Keratinocyte (primary cell): ENCODE results near the gene USP53. TPM values are rescaled to one million over a fixed set of nuclear protein-coding genes. Genes with fewer than 3 reads are reported as not detected.

Experiments used
- DNase-seq: peaks from one replicate; pipeline ENCODE4 v3.0.0-alpha.2; 2011; ENCODE audit warnings: low read depth, missing footprints, low spot score
- FAIRE-seq: peaks from 2 replicates; lab custom pipeline; 2011; peaks lifted over from hg19 to GRCh38; lab: Jason Lieb, UNC
- H2AFZ ChIP-seq: 2 replicates; pipeline ENCODE4 v1.6.0; 2012; ENCODE audit warnings: low read length, control low read depth, inconsistent platforms; ENCODE audit not compliant: control insufficient read depth
- H3K27ac ChIP-seq: 2 replicates; pipeline ENCODE4 v1.5.1; 2011; ENCODE audit warnings: low read length; ENCODE audit not compliant: control insufficient read depth, insufficient read depth
- H3K27me3 ChIP-seq: 3 replicates; pipeline ENCODE4 v1.6.0; 2011; ENCODE audit warnings: low read length; ENCODE audit not compliant: control insufficient read depth, insufficient read depth; ENCODE audit errors: extremely low read depth
- H3K36me3 ChIP-seq, 2 experiments: 2 replicates in 1 of 2; 3 replicates in 1 of 2; pipeline ENCODE4 v1.5.1; 2011; ENCODE audit warnings: low read length in 2 of 2, mild to moderate bottlenecking in 1 of 2; ENCODE audit not compliant: control insufficient read depth in 2 of 2, insufficient read depth in 2 of 2; ENCODE audit errors: extremely low read depth in 1 of 2
- H3K4me1 ChIP-seq: 3 replicates; pipeline ENCODE4 v1.5.1; 2011; ENCODE audit warnings: low read length; ENCODE audit not compliant: control insufficient read depth, insufficient read depth; ENCODE audit errors: extremely low read depth
- H3K4me2 ChIP-seq: 3 replicates; pipeline ENCODE4 v1.6.0; 2011; ENCODE audit warnings: low read depth, low read length; ENCODE audit not compliant: control insufficient read depth, insufficient read depth; ENCODE audit errors: extremely low read depth
- H3K4me3 ChIP-seq, 3 experiments: fragments of 200-600 bp in 1 of 3; sonication (generic) in 1 of 3; 2 replicates in 2 of 3; 3 replicates in 1 of 3; pipeline ENCODE4 v1.5.1; 2011 to 2016; ENCODE audit warnings: low read length in 3 of 3, mild to moderate bottlenecking in 3 of 3, control low read depth in 2 of 3, inconsistent platforms in 1 of 3, low read depth in 1 of 3, mixed read lengths in 1 of 3, mixed run types in 1 of 3, moderate library complexity in 1 of 3; ENCODE audit not compliant: control insufficient read depth in 2 of 3, insufficient read depth in 2 of 3; ENCODE audit errors: extremely low read depth in 1 of 3
- H3K79me2 ChIP-seq: 2 replicates; pipeline ENCODE4 v1.6.0; 2012; ENCODE audit warnings: low read length; ENCODE audit not compliant: control insufficient read depth, insufficient read depth
- H3K9ac ChIP-seq: 3 replicates; pipeline ENCODE4 v1.6.0; 2011; ENCODE audit warnings: low read length; ENCODE audit not compliant: control insufficient read depth, insufficient read depth; ENCODE audit errors: extremely low read depth
- H3K9me1 ChIP-seq: 3 replicates; pipeline ENCODE4 v1.6.0; 2011; ENCODE audit warnings: low read length; ENCODE audit not compliant: control insufficient read depth, insufficient read depth; ENCODE audit errors: extremely low read depth
- H3K9me3 ChIP-seq: 2 replicates; pipeline ENCODE4 v1.5.1; 2012; ENCODE audit warnings: low read depth, low read length; ENCODE audit not compliant: control insufficient read depth
- H4K20me1 ChIP-seq: 3 replicates; pipeline ENCODE4 v1.6.0; 2011; ENCODE audit warnings: low read length; ENCODE audit not compliant: control insufficient read depth, insufficient read depth; ENCODE audit errors: extremely low read depth
- EZH2 ChIP-seq: IDR thresholded peaks from one replicate; pipeline ENCODE4 v1.6.1; 2012; ENCODE audit warnings: inconsistent platforms, mild to moderate bottlenecking, low read length, moderate library complexity
- dilution Hi-C: fragments of 300-500 bp; cut with MboI; formaldehyde crosslinking; loops from one replicate; pipeline ENCODE4 v1.7.0; 2020; ENCODE audit warnings: low sequenced_read_pairs; ENCODE audit not compliant: extremely low pct_ligation_motif_present
- polyA plus RNA-seq, 5 experiments: library from polyadenylated mRNA; depleted of rRNA in 3 of 5; stranded (reverse) in 3 of 5; stranded (forward) in 1 of 5; unstranded in 1 of 5; fragments of >200 nt; gene quantifications; 1 replicate in 1 of 5; 2 replicates in 3 of 5; 3 replicates in 1 of 5; pipeline versions ENCODE4 v1.2.1 to v1.2.3, GENCODE V29; 2011 to 2012; ENCODE audit warnings: missing spikeins in 2 of 5, low read depth in 1 of 5, low replicate concordance in 1 of 5
- TF ChIP-seq, protein P1 (sequence below), 3 experiments: IDR thresholded peaks in 1 of 3; conservative IDR thresholded peaks in 1 of 3; optimal IDR thresholded peaks in 1 of 3; 2 replicates in 2 of 3; 3 replicates in 1 of 3; pipeline versions ENCODE3 to v1.5.1; 2011; ENCODE audit warnings: low read length in 3 of 3, mild to moderate bottlenecking in 3 of 3, moderate library complexity in 2 of 3, control low read depth in 1 of 3, inconsistent platforms in 1 of 3; ENCODE audit not compliant: insufficient read depth in 2 of 3; ENCODE audit errors: extremely low read depth in 1 of 3

The USP53 gene
- polyA plus RNA-seq, 1 donor (not counting 4 experiments of a cell fraction or from before 2014, with no cell fraction given), result 29.0 TPM

- Histone ChIP-seq H3K9ac (peak overlapping the region; percentile 97), H3K36me3 (peaks cover 2 to 5% of the 10 kb centered on the region in 2 experiments), H3K27ac (peak overlapping the region; percentile 99), H3K9me3 (no peaks in the 10 kb centered on the region), H3K79me2 (peaks cover 54% of the 10 kb centered on the region), H2AFZ (peak overlapping the region; percentile 70), H4K20me1 (no peaks in the 10 kb centered on the region), H3K27me3 (no peaks in the 10 kb centered on the region), H3K9me1 (no peaks in the 10 kb centered on the region), H3K4me3 (peak overlapping the region; percentile 92 to 97 (median 97)), H3K4me1 (peaks cover 29% of the 10 kb centered on the region), H3K4me2 (peak overlapping the region; percentile 72)
- DNase-seq, result no peak
- FAIRE-seq, result peak; percentile 84
- TF ChIP-seq, protein P1, sequence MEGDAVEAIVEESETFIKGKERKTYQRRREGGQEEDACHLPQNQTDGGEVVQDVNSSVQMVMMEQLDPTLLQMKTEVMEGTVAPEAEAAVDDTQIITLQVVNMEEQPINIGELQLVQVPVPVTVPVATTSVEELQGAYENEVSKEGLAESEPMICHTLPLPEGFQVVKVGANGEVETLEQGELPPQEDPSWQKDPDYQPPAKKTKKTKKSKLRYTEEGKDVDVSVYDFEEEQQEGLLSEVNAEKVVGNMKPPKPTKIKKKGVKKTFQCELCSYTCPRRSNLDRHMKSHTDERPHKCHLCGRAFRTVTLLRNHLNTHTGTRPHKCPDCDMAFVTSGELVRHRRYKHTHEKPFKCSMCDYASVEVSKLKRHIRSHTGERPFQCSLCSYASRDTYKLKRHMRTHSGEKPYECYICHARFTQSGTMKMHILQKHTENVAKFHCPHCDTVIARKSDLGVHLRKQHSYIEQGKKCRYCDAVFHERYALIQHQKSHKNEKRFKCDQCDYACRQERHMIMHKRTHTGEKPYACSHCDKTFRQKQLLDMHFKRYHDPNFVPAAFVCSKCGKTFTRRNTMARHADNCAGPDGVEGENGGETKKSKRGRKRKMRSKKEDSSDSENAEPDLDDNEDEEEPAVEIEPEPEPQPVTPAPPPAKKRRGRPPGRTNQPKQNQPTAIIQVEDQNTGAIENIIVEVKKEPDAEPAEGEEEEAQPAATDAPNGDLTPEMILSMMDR (optimal IDR thresholded peaks at IDR 0.05 in 1 of 3, IDR thresholded peaks at IDR 0.05 in 1 of 3, conservative IDR thresholded peaks at IDR 0.05 in 1 of 3; ENCODE audit: extremely low read depth in 1 of 3, insufficient read depth in 2 of 3, low read length in 3 of 3), result peak in 2 of 3 experiments; percentile 22 to 60
- TF ChIP-seq EZH2, result no peak
- dilution Hi-C loops, result no loop called here
These were observed 572 bp downstream of the USP53 start for GRCh38 chr4:119212964-119213606.

GRCh38 chr4:119218093-119218492 is 5.6 kb downstream of the USP53 start:
- H3K9me1 ChIP-seq, result no peaks in the 10 kb centered on the region
- H3K79me2 ChIP-seq, result peaks cover 73% of the 10 kb centered on the region
- H3K27ac ChIP-seq, result no peak overlapping the region
- no peak overlapping the region for H3K4me2 ChIP-seq
- FAIRE-seq (no peak), DNase-seq (no peak)
- TF ChIP-seq EZH2, result no peak
- TF ChIP-seq, protein P1 (optimal IDR thresholded peaks at IDR 0.05 in 1 of 3, IDR thresholded peaks at IDR 0.05 in 1 of 3, conservative IDR thresholded peaks at IDR 0.05 in 1 of 3; ENCODE audit: extremely low read depth in 1 of 3, insufficient read depth in 2 of 3, low read length in 3 of 3), result no peak
- no peaks in the 10 kb centered on the region for H3K9me3 ChIP-seq
- no peak overlapping the region for H2AFZ ChIP-seq
- peaks cover 7% of the 10 kb centered on the region for H3K4me1 ChIP-seq
- no peak overlapping the region for H3K9ac ChIP-seq
- H3K36me3 ChIP-seq, result peaks cover 6 to 16% of the 10 kb centered on the region in 2 experiments
- no peaks in the 10 kb centered on the region for H4K20me1 ChIP-seq
- dilution Hi-C loops, result no loop called here
- no peak overlapping the region for H3K4me3 ChIP-seq
- no peaks in the 10 kb centered on the region for H3K27me3 ChIP-seq
